ENCODE results near the gene PRM3. TPM values are rescaled to one million over a fixed set of nuclear protein-coding genes. Genes with fewer than 3 reads are reported as not detected.
"Not testable (repeated sequence)": the region's sequence is repeated elsewhere in the genome, so short reads cannot be mapped to it uniquely, and the experiment has no call there.

Gene PRM3
- total RNA-seq, 2 experiments from 2014 or later: not detected

DNA sequence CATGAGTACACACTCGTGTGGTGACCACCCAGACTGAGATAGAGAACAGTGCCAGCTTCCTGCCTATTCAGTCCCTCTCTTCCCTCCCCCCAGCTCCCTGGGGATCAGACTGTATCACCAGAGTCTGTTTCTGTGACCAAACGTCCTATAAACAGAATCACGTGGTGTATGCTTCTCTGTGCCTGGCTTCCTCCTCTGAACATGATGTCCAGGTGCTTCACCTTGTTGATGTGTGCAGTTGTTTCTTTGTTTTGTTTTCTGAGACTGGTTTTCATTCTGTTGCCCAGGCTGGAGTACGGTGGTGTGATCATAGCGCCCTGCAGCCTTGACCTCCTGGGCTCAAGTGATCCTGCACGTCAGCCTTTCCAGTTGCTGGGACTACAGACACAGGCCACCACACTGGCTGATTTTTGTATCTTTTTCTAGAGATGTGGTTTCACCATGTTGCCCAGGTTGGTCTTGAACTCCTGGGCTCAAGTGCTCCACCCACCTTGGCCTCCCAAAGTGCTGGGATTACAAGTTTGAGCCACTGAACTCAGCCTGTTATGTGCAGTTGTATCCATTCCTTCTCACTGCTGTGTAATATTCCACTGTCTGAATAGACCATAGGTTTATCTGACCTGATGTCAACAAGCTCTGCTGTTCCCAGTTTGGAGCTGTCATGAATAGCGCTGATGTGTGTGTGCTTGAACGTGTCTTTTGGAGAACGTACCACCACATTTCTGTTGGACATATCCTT lies 36.6 kb upstream of the PRM3 start:
- H3K4me1 Mint-ChIP-seq: peaks cover 41% of the 10 kb centered on the region
- no peak for DNase-seq
- peak overlapping the region; percentile 27 for H3K27ac Mint-ChIP-seq
- H3K9me3 Mint-ChIP-seq: peaks cover 2% of the 10 kb centered on the region
- no peaks in the 10 kb centered on the region for H3K36me3 Mint-ChIP-seq
- no peaks in the 10 kb centered on the region for H3K27me3 Mint-ChIP-seq
- no peak overlapping the region for H3K4me3 Mint-ChIP-seq

DNA sequence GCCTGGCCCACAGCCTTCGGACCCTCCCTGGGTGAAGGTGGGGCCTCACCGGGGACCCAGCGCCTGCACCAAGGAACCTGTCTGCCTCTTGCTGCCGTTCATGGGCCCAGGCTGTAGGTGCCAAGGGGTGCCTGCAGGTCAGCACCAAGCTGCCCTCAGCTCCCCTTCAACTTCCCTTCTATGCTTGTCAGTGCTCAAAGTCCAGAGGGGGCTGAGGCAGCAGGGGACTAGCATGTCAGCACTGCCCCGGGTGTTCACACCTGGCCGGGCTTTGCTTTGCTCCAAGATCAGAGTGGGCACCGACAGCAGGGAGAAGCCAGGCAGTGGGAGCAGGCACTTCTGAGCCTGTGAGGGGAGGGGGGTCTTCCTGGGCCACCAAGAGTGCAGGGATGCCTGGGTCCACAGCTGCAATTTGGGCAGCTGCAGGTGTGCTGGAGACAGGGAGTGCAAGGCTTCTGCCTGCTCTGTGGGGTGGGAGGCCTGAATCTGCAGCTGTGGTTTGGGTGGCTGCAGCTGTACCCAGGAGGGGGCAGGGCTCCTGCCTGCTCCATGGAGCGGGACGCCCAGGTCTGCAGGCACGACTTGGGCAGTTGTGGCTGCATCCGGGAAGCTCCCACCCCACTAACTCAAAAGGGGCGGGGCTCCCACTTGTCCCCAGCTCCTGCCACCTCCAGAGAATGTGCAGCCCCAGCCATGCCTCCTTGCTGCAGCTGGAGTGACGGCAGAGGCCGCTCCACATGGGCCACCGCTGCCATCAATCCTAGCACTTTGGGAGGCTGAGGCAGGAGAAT lies 35.3 kb upstream of the PRM3 start:
- Mint-ChIP-seq H3K27me3 (no peaks in the 10 kb centered on the region), H3K27ac (no peak overlapping the region), H3K4me1 (peaks cover 40% of the 10 kb centered on the region), H3K9me3 (peaks cover 2% of the 10 kb centered on the region), H3K4me3 (no peak overlapping the region), H3K36me3 (no peaks in the 10 kb centered on the region)
- no peak for DNase-seq

DNA sequence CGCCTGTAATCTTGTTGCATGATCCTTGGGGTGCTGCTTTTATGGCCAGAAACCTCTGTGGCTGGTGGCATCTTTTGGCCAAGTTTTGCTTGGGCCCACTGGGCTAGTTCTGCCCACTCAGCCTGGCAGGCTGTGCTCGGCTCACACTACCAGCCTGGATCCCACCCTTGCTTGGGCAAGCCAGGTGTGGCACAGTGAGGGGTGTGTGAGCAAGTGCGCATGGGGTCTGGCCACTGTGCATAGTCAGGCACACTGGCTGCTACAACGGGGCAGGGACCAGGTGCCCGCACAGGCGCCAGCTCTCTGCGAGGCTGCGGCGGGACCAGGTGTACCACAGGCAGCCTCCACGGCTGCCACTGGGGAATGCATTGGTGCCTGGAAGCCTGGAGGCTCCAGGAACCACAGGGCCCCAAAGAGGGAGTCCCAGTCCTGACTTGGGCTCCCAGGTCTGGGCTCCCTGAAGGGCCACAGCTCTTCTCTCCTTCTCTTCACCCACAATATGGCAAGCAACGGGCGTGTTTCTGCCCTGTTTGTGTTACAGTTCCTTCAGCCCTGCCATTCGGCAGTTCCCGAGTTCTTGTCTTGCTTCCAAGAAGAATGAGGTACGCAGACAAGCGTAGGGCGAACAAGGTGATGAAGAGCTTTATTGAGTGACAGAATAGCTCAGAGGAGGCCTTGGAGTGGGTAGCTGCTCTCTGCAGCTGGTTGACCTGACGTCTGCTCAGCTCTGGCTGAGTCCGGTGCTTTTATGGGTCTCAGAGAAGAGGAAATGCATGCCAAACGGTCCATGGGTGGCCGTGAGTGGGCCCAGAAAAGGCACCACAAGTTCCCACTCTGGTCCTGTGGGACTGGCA lies 34.4 kb upstream of the PRM3 start:
- Mint-ChIP-seq H3K36me3 (no peaks in the 10 kb centered on the region), H3K4me1 (peaks cover 37% of the 10 kb centered on the region), H3K27me3 (no peaks in the 10 kb centered on the region), H3K4me3 (no peak overlapping the region), H3K9me3 (peaks cover 2% of the 10 kb centered on the region), H3K27ac (no peak overlapping the region)
- DNase-seq: no peak

DNA sequence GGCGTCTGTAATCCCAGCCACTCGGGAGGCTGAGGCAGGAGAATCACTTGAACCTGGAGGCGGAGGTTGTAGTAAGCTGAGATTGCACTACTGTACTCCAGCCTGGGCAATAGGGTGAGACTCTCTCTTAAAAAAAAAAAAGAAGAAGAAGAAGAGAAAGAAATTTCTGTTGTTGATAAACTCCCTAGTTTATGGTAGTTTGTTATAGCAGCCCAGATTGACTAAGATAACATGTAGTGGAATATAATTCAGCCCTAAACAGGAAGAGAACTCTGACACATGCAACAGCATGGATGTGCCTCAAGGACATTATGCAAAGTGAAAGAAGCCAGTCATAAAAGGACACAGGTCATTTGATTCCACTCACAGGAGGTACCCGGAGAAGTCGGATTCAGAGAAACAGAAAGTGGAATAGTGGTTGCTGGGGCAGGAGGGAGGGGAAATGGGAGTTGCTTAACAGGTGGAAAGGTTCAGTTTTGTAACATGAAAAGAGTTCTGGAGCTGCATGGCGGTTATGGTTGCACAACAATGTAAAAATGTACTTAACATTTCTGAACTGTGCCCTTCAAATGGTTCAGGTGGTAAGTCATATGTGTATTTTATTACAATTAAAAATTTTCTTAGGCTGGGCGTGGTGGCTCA lies 33.7 kb upstream of the PRM3 start:
- Mint-ChIP-seq H3K4me1 (peaks cover 29% of the 10 kb centered on the region), H3K4me3 (no peak overlapping the region), H3K27me3 (no peaks in the 10 kb centered on the region), H3K27ac (no peak overlapping the region), H3K9me3 (peaks cover 2% of the 10 kb centered on the region), H3K36me3 (no peaks in the 10 kb centered on the region)
- no peak for DNase-seq

DNA sequence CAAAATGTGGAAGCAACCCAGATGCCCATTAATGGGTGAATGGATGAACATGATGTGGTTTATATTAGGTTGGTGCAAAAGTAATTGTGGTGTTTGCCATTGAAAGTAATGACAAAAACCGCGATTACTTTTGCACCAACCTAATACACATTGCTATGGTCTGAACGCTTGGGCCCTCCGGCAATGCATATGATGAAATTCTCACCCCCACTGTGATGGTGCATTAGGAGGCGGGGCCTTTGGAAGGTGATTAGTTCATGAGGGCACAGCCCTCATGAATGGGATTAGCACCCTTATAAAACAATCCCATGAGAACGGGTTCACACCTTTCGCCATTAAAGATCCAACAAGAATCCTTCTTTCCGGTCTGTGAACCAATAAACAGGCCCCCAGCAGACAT lies 33.0 kb upstream of the PRM3 start:
- Mint-ChIP-seq H3K9me3 (peaks cover 2% of the 10 kb centered on the region), H3K36me3 (no peaks in the 10 kb centered on the region), H3K27ac (no peak overlapping the region), H3K27me3 (no peaks in the 10 kb centered on the region), H3K4me3 (no peak overlapping the region), H3K4me1 (peaks cover 24% of the 10 kb centered on the region)
- no peak for DNase-seq

DNA sequence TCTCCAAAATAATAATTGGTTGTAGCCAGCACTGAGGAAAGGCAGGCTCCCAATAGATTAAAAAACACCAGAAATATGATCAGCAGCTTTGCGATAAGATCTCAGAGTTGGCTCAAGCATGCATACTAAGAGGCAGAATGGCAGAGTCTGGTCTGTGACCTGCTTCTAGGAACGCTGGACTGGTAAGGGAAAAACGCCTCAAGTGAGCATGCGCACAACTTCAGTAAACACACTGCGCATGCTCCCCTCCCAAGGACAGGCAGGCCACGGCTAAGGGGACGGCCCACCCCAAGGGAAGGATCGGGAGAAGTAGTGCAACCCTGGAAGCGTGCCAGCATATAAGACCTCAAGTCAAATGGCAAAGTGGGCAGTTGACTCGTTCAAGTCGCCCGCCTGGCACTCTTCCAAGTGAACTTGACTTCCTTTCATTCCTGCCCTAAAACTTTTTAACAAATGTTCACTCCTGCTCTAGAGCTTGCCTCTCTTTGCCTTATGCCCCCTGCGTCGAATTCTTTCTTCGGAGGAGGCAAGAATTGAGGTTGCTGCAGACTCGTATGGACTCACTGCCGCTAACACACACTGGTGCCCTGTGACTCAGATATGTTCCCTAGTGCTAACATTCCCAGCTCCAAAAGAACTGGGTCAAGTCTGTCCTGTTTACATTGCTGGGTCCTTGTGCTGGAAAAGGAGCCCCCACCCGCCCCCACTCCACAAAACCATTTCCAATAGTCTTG lies 30.1 kb upstream of the PRM3 start:
- H3K9me3 Mint-ChIP-seq: no peaks in the 10 kb centered on the region

DNA sequence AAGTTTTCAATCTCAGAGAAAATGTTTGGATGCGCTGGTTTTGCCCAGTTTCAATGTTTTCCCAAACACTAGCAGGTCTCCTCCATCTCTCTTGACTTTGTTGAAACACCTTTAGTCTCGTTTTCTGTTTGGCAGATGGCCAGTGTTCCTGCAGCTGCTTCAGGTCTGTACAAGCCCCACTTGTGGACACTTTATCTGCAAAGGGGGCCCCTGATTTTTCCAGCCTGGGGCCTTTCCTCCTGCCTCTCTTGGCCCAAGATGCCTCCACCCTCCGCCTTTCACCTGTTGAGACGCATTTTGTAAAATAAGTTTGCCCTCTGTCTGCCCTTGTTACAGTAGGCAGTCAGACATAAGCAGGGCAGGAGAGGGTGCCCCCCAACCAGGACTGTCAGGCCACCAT lies 29.5 kb upstream of the PRM3 start:
- Mint-ChIP-seq H3K4me3 (no peak overlapping the region), H3K9me3 (no peaks in the 10 kb centered on the region), H3K27me3 (no peaks in the 10 kb centered on the region), H3K4me1 (peaks cover 16% of the 10 kb centered on the region), H3K36me3 (no peaks in the 10 kb centered on the region), H3K27ac (no peak overlapping the region)
- DNase-seq: no peak

More for the DNA sequence above, 30.1 kb upstream of the PRM3 start:
- Mint-ChIP-seq H3K27me3 (no peaks in the 10 kb centered on the region), H3K4me3 (no peak overlapping the region), H3K36me3 (no peaks in the 10 kb centered on the region), H3K4me1 (peaks cover 13% of the 10 kb centered on the region), H3K27ac (no peak overlapping the region)
- DNase-seq: no peak

DNA sequence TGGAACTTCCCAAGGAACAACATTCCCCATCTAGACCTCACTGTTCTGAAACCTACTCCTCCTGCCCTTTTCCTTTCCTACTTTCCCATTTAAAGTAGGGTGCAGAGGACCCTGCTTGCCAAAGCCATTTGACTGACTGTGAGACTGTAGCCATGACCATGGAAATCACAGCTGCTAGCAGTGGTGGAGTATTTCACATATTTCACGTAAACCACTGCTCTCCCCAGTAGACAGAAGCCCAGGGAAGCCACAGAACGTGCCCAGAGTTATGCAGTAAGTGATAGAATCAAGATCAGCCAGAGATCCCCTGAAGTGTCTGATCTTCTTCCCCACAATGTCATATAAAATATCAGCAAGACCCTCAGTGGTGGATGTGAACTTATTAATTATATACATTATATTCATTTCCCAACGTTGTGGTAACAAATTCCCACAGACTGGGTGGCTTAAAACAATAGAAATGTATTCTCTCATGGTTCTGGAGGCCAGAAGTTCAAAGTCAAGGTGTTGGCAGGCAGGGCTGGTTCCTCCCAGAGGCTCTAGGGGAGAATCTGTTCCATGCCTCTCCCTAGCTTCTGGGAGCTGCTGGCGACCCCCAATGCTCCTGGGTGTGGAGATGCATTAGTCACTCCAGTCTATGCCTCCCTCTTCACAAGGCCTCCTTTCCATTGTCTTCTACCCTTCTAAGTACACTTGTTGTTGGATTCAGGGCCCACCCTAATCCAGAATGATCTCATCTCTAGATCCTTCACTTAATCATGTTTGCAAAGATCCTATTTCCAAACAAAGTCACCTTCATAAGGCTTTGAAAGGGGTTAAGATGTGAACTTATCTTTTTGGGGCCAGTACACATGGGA lies 28.4 kb upstream of the PRM3 start:
- no peak for DNase-seq
- H3K4me3 Mint-ChIP-seq: no peak overlapping the region
- H3K36me3 Mint-ChIP-seq: no peaks in the 10 kb centered on the region
- H3K4me1 Mint-ChIP-seq: peaks cover 26% of the 10 kb centered on the region
- no peaks in the 10 kb centered on the region for H3K27me3 Mint-ChIP-seq
- H3K27ac Mint-ChIP-seq: no peak overlapping the region
- H3K9me3 Mint-ChIP-seq: no peaks in the 10 kb centered on the region

DNA sequence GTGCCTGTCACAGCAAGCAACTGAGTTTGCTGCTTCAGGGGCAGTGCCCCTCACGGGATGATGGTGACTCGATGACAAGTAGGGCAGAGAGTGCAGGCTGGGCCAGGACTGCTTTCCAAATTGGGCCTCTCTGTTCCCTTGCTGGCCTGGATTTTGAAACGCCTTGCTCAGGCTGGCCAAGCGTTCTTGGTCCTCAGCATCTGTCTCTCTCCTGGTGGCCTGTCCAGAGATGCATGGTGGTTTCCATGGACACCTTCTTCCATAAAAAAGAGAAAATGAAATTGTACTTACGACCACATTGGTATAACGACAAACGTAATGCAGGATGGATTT lies 27.1 kb upstream of the PRM3 start:
- H3K27me3 Mint-ChIP-seq: no peaks in the 10 kb centered on the region
- H3K4me3 Mint-ChIP-seq: no peak overlapping the region
- DNase-seq: no peak
- H3K4me1 Mint-ChIP-seq: peaks cover 34% of the 10 kb centered on the region
- no peaks in the 10 kb centered on the region for H3K9me3 Mint-ChIP-seq
- no peak overlapping the region for H3K27ac Mint-ChIP-seq
- H3K36me3 Mint-ChIP-seq: no peaks in the 10 kb centered on the region

DNA sequence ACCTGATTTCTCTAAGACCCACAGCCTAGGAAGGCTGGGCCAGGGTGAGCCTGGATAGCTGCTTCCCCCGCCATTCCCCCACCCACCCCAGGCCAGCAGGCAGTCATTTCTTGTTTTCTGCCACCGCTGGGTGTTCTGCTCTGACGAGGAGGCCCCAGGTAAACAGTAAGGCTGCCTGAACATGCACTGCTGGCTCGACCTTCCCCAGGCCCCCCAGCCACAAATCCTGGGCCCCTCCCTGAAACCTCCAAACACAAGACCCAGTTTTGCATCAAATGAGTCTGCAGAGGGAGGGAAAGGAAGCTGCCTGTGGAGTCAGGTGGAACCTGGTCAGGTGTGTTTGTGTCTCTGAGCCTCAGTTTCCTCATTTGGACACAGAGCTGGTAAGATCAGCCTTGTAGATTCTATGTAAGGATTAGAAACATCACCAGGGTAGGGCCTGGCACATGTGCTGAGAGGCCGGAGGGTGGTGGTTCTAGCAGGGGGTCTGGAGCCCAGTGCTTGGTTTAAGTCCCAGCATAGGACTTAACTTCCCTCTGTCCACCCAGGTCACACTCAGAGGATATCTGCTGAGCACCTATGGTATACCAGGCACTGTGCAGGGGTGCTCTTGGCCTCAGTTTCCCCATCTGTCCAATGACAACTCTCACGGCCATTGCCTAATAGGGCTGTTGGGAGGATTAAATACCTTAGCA lies 26.6 kb upstream of the PRM3 start:
- Mint-ChIP-seq H3K36me3 (no peaks in the 10 kb centered on the region), H3K9me3 (no peaks in the 10 kb centered on the region), H3K27me3 (no peaks in the 10 kb centered on the region), H3K4me1 (peaks cover 35% of the 10 kb centered on the region), H3K4me3 (no peak overlapping the region), H3K27ac (no peak overlapping the region)
- no peak for DNase-seq

DNA sequence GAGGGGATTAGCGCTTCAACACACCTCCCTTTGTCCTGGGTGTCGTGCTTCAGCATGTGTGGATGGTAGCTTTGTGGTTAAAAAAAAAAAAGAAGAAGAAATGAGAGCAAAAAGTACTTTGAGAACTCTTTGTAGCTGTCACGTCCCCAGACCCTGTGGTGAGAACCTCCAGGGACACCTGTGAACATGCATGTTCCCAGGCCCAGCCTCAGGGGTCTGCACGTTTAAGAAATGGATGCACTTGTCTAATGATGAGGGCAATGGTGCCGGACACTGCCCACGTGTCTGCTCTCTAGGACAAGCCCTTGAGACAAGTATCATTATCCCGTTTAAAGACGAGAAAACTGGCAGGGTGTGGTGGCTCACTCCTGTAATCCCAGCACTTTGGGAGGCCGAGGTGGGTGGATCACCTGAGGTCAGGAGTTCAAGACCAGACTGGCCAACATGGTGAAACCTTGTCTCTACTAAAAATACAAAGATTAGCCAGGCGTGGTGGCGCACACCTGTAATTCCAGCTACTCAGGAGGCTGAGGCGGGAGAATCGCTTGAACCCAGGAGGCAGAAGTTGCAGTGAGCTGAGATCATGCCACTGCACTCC lies 25.6 kb upstream of the PRM3 start:
- not testable (repeated sequence) for DNase-seq, H3K36me3 Mint-ChIP-seq, H3K27me3 Mint-ChIP-seq, H3K9me3 Mint-ChIP-seq
- H3K4me1 Mint-ChIP-seq: peaks cover 37% of the 10 kb centered on the region
- peak overlapping the region; percentile 81 for H3K27ac Mint-ChIP-seq
- H3K4me3 Mint-ChIP-seq: peak overlapping the region; percentile 29

DNA sequence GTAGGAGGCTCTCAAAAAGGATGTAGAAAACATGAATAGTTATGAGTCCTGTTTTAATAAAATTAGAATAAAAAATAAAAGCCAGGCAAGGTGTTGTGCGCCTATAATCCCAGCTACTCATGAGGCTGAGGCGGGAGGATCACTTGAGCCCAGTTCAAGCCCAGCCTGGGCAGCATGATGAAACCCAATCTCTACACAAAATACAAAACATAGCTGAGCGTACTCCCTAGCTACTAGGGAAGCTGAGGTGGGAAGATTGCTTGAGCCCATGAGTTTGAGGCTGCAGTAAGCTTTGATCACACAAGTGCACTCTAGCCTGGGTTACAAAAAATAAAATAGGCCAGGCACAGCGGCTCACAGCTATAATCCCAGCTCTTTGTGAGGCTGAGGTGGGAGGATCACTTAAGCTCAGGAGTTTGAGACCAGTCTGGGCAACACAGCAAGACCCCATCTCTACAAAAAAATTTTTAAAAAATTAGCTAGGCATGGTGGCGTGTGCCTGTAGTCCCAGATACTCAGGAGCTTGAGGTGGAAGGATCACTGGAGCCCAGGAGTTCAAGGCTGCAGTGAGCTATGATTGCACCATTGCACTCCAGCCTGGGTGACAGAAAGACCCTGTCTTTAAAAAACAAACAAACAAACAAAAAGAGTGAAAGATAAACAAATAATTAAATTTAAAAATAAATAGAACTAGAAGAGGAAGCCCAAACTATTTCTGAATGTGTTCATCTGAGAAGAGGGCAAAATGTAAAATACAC lies 24.9 kb upstream of the PRM3 start:
- Mint-ChIP-seq H3K36me3 (no peaks in the 10 kb centered on the region), H3K27ac (peak overlapping the region; percentile 85), H3K9me3 (no peaks in the 10 kb centered on the region), H3K4me1 (peaks cover 37% of the 10 kb centered on the region), H3K4me3 (peak overlapping the region; percentile 50), H3K27me3 (peaks cover 4% of the 10 kb centered on the region)
- no peak for DNase-seq

Measured in activated naive CD8-positive, alpha-beta T cell treated with anti-CD3 and anti-CD28 coated beads for 36 hours (primary cell).